ENCODE results near the gene SCYGR5.
"Not testable (repeated sequence)": the region's sequence is repeated elsewhere in the genome, so short reads cannot be mapped to it uniquely, and the experiment has no call there.

SCYGR5 gene, protein sequence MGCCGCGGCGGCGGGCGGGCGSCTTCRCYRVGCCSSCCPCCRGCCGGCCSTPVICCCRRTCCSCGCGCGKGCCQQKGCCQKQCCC

DNA sequence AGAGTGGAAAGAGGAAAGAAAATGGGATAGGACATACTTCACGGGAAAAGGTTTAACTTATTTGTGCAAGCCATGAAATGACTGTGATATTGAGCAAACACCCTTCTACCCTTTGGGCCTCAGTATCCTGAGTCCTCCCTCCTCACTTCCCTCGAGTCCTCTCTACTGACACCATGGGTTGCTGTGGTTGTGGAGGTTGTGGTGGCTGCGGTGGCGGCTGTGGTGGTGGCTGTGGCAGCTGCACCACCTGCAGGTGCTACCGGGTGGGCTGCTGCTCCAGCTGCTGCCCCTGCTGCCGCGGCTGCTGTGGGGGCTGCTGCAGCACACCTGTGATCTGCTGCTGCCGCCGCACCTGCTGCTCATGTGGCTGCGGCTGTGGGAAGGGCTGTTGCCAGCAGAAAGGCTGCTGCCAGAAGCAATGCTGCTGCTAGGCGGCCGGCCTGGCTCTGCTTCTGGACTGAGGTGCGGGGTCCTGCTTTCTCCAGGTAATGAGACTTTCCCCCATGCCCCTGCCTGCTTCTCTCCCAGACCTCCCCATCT is at the start of gene SCYGR5:
Gene SCYGR5 (plus strand): TSS at position 174 of the 540 bp plus-strand sequence. CDS start 0 bp downstream, at position 174.
- DNase-seq = not testable (repeated sequence)

DNA sequence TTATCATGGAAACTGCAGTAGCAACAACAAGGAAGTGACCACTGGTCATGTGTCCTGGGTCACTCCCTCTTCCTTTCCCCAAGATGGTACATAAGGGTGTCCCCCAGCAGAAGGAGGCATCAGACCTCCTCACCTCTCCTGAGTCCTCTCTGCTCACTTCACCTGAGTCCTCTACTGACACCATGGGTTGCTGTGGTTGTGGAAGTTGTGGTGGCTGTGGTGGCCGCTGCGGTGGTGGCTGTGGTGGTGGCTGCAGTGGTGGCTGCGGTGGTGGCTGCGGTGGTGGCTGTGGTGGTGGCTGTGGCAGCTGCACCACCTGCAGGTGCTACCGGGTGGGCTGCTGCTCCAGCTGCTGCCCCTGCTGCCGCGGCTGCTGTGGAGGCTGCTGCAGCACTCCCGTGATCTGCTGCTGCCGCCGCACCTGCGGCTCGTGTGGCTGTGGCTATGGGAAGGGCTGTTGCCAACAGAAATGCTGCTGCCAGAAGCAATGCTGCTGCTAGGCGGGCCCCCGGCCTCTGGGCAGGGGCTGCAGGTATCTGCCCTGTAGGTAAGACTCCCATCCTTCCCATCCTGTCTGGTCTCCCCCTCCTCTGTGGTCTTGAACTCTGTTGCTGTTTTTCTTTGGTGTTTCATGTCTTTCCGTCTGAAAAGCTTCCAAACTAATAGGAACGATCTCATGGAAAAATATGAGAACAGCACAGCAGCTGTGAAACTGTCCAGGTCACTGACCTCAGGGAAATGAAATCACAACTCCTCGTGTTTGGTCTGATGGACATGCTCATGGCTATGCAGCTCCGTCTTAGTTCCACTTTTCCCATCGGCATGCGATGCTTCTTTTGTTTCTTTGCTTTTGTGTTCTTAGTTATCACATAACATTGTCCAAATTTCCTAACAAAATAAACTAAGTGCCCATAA is 49.0 kb upstream of the SCYGR5 start, which contains the start of gene SCYGR4:
Gene SCYGR4 (plus strand): TSS at position 183 of the 915 bp plus-strand sequence. CDS start 0 bp downstream, at position 183.
- DNase-seq = no peak

DNA sequence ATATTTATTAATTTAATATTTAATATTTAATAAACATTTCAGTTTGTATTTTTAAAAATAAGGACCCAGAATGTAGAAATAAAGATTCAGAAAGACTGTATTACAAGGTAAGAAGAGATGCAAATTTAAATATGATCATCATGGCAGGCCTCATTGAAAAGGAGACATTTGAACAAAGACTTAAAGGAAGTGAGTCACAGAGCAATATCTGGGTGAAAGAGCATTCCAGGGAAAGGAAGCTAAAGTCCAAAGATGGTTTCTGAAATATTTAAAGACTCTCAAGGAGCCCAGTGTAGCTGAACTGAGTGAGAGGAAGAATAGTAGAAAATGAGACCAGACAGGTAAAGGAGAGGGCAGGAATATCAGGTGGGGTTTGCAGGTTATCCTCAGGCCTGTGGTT is 43.4 kb upstream of the SCYGR5 start:
- no peak for DNase-seq

DNA sequence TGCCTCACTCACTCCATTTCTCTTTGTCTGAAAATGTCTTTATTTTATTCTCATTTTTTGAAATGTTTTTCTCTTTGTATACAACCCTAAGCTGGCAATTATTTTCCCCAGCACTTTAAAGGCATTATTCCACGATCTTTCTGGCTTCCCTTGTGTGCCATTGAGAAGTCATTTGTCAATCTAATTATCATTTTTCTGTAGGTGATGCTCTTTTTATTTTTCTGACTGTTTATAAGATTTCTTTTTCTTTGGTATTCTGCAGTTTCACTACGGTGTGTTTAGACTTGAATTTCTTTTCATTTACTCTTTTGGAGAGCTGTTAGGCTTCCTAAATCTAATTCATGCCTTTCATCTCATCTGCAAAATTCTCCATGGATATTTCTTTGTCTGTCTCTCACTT is 41.2 kb upstream of the SCYGR5 start:
- no peak for DNase-seq

DNA sequence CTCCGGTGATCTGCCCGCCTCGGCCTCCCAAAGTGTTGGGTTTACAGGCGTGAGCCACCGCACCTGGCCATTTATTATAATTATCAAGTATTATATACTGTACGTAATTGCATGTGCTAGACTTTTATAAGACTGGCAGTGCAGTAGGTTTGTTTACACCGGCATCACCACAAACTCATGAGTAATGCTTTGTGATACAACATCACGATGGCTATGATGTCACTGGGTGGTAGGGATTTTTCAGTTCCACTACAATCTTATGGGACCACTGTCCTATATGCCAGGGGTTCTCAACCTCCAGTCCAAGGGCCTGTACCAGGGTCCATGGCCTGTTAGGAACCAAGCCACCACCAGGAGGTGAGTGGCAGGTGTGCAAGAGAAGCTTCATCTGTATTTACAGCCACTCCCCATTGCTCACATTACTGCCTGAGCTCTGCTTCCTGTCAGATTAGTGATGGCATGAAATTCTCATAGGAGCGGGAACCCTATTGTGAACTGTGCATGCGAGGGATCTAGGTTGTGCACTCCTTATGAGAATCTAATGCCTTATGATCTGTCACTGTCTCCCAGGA is 39.9 kb upstream of the SCYGR5 start:
- DNase-seq = no peak

DNA sequence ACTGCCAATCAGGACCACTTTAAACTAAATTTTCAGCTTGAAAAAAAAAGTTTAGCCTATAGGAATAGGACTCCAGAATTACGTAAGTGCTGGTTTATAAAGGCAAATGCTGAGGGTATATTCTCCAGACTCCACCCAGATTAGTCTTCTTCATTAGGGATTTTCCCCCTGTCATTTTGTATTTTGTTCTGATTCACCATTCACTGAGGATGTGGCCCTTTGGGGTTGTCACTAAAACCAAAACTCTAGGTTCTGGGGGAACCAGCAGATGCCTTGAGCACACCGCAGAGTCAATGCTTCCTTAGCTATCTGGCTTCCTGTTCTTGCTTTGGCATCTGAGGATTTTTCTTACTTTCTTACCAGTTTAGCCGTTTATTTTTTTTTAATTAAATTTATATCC is 38.8 kb upstream of the SCYGR5 start:
- DNase-seq = no peak

DNA sequence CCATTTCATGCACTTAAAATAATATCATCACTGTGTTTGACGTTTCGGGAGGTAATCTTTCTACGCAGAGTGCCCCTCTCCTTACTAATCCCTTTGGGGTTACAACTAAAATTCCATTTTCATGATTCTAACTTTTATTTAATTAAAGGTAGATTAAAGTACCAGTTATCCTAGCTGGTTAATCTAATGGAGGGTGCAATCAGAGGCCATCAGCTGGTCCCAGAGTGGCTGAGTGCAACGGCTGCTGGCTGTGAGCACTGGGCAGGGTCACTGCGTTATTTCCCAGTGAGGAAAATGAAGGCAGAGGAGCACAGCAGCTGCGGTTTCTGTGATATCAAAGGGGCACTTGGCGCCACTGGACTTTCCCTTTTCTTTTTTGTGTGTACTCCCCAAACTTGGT is 37.2 kb upstream of the SCYGR5 start:
- no peak for DNase-seq

DNA sequence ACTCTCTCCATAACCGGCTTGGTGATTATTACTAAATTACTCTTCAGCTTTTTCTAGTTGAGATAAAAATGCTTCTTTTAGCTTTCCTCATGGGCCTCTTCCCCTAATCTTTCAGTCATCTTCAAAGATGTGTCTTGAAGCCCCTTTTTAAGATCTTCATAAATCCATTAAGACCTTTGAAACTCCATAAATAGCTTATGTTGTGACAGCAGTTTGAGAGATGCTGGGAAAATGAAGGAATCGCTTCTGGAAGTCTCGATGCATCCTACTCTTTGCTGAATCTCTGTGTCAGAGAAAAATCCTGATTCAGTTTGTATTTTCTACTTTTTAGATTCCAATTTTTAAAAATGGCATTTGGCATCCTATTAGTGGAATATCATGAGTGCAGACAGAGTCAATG is 36.3 kb upstream of the SCYGR5 start:
- no peak for DNase-seq

DNA sequence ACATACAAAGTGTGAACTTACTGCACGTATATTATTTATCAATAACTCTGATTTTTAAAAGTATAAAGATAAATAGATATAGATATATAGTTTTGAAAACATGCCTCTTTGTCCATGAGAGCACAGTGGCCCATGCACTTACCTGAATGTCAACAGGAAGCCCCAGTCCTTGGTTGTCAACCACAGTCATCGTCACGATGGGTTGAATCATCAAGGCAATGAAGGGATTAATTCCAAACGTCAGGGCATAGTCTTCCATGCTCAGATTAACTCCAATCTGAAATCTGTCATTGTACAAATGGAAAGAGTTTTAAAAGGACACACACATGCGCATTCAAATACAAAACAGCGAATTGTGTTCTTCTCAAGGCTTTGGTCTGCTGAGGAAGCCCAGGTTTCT is 33.8 kb upstream of the SCYGR5 start:
- no peak for DNase-seq

DNA sequence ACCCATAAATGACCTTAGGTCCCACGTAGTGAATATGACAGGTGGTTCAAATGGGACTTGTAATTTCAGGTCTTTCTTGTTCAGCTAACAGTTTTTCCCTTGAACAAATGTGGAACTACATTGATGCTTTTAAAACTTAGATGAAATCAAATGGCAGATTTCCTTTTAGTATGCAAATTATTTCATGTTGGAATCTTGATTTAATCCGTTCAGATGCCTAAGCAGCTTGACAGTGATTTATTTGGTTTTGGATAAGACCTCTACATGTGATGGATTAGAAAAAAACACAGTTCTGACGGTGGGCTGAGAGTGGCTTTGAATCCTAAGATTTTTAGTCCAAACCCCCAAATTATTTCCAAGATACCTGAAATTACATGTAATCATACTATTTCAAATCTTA is 32.4 kb upstream of the SCYGR5 start:
- DNase-seq = no peak

DNA sequence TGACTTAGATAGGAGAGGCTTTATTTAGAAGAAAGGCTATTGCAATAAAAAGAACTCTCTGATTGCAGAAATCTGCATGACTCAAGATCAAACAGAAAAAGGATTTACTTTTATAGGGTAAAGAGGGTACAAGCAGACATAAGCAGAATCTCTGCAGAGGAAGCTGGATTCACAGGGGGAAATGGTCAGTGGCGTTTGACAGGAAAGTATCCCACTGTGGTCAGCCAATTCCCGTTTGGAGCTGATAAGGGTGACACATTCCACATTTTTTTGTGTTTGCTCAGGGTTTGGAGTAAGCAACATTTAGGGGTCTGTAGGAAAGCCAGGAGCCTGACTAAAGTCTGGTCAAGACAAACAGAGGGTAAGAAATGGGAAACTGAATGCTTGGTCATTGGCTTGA is 23.9 kb upstream of the SCYGR5 start:
- DNase-seq = no peak

DNA sequence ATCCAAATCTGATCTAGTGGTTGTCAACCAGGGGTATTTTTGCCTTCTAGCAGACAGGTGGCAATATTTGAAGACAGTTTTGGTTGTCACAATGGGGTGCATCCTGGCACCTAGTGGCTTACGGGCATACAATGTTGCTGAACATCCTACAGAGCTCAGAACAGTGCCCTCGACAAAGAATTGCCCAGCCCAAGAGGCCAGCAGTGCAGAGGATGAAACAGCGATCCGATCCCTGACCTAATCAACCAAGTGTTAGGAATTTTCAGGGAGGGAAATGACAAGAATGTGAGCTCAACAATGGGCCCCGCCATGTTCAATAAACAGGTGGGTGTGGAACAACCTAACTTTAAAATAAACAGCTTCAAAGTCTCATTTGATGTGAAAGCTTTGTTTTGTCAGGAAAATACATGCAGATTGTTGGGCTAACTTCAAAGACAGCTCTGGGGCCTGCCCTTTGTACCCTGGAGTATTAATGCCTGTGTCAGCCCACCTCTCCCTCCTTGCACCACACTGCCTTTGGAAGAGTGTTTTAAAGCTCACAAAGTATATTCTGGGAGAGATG is 22.5 kb upstream of the SCYGR5 start:
- DNase-seq = no peak

DNA sequence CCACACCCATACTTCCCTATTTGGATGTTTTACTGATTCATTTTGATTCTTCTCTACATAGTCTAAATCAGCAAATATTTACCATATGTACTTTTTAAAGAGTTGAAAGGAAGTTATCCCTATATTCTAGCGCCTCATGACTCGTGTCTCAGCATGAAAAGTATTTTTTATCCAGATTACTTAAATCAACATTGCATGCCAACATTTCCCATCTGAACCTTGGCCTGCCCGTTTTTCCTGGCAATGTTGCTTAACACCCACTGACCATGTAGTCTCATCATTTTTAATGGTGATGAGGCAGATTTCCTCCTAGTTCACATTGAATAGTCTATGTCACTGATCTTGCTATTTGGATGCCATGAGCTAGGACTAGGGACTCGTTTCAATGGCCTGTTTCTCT is 13.2 kb upstream of the SCYGR5 start:
- DNase-seq = no peak

DNA sequence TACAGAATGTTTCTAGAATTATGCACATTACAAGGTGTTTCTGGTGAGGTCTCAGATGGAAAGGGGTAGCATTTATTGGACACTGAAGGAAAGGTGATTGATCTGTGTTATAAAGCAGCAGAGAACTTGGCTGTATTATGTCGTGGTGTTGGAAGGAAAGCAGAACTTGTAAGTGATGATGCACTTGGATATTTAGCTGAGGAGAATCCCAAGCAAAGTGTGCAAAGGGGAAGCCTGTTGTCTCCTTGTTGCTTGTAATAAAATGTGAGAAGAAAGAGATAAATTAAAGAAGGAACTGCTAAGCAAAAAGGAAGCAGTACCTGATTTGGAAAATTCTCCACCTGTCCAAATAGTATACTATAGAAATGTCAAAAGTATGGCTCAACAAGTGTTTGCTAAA is 12.2 kb upstream of the SCYGR5 start:
- DNase-seq = no peak

DNA sequence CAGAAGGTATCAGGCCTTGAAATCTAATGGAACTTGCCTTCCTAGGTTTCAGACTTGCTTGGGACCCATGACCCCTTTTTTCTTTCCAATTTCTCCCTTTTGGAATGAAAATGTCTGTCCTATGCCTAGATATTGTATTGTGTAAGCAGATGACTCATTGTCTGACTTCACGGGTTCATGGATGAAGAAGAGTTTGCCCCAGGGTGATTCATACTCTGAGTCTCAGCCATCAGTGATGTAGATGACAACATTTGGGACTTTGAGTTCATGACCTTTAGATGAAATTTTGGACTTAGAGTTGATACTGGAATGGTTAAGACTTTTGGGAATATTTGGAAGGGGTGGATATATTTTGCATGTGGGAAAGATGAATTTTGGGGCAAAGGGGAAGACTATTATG is 11.2 kb upstream of the SCYGR5 start:
- DNase-seq = peak in 1 of 2 experiments; percentile 0

DNA sequence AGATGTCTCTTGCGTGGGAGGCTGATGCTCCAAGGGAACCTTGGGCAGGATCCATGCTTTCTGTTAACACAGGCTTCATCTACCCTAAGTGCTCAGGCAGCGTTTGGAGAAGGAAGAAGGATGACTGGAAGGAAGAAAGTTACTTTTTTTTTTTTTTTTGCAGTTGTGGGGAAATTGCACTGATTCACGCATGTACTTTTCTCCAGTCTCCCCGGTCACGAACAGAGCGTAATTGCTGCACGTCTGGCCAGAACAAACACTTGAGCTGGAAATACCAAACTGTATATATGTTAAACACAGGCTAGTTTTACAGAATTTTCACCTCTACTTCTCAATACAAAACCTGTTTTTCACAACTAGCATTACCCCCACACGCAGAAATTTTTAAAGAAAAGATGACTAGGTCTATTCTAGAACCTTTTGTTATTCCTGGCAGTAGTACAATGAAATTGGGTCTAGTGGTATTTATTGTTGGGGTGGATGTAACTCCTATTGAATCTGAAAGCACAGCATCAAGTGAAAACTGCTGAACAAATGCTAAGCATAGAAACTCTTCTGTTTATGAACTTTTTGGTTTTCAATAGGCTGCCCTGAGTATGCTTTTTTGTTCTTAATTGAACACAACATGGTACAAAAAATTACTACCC is 9.3 kb upstream of the SCYGR5 start:
- DNase-seq = no peak

DNA sequence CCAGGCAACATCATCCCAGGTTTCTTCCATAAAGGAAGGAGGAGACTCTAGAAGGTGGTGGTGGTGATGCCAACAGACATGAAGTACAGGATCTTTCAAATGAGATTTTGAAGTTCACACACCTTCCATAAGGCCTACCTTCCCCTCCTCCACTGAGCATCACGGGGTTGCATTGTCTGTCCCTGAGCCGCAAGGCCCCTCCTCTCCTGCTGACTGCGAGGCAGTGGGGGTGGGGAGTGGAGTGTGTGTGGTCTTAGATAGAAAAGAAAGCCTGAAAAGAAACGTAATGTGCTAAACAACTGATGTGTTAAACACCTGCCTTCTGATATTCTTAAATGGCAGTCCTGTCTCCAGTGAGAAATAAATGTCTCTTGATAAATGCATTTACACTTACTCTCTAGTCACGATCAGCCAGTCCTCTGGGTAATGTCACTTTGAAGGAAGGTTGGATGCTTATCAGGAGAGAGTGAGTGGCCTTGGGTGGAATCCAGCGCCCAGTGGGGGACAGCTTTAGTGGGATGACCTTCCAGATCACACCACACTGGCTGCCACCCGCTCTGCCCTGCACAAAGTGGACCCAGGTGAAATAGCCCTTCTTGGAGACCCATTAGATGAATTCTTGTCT is 5.5 kb upstream of the SCYGR5 start:
- DNase-seq = no peak

DNA sequence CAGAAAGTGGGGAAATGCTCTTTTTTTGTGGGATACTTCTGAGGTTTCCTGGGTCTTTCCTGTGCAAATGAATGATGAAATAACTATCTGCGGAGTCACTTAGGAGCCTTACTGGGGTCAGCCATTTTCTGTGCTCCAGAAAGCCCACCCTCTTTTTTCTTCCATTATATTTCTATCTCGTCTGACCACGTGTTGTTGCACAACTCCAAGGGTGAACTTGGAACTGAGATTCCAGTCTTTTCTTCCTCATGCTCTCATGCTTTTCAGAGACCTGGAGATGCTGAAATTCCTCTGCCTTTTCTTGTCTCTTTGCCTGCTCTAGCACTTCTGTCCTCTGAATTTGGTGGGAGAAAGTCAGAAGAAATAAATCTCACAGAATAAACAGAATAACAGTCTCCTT is 4.8 kb upstream of the SCYGR5 start:
- no peak for DNase-seq

DNA sequence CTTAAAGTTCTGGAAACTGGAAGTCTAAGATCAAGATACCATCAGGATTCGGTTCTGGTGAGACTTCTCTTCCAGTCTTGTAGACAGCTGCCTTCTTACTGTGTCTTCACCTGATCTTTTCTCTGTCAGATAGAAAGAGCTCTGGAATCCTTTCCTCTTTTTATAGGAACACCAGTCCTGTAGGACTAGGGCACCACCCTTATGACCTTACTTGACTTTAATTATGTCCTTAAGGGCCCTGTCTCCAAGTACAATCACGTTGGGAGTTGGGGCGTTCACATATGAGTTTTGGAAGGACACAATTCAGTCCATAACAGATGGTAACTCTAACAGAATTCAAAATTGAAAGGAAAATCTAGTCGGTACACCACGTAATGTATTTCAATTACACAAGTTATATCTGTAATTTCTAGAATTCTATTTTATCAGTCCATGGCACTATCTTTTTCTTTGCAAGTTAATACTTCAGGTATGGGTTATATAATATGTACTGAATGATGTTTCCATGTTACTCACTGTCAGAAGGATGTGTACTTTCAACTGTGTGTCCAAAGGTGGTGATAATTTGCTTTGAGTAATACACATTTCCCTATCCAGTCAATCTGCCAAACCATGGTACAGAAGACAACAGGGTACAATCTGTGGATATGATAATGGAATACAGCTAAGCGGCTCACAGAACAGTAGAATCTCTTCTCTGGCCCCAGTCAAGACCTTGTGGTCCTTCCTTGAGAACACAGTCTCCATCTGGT is 1.2 kb upstream of the SCYGR5 start:
- DNase-seq = no peak

DNA sequence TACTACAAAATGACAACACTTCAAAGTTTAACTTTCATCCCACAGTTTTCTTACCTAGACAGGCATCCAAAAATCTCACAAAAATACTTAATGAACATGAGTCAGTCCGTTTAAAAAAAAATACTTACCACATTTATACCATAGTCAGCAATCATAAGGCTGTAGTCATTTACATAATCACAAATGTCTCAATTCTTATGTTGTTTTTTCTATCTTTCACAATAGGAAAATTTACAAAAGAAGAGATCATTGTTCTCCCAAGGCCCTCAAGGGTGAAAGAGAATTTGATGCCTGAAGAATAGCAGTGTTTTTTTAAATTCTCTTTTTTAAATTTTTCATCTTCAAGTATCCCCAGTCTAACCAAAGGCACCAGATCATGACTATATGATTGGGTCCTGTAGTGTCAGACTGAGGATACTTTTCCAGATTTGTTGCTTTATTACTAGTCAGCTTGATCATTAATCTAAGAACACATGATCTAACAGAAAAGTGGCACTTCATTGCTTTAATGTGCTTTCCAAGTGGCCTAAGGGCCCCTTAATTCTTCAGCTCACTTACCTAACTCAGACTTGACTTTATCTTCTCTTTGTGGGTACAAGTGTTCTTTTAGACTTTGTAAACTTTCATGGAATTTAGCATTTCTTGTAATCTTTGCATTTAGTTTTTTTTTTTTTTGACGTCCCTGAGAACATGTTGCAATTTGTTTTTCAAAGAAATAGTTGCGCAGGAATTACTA is 4.7 kb downstream of the SCYGR5 start:
- DNase-seq = no peak

DNA sequence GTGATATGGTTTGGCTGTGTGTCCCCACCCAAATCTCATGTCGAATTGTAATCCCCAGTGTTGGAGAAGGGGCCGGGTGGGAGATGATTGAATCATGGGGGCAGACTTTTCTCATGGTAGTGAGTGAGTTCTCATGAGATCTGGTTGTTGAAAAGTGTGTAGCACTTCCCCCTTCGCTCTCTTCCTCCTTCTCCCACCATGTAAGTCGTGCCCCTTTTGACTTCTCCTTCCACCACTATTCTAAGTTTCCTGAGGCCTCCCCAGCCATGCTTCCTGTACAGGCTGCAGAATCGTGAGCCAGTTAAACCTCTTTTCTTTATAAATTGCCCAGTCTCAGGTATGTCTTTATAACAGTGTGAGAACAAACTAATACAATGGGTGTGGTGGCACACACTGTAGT is 7.0 kb downstream of the SCYGR5 start:
- peak; percentile 1 to 4 for DNase-seq

All from Kasumi-1 (cell line).